HCT116 (cell line): ENCODE results near the gene HECTD2. TPM values are rescaled to one million over a fixed set of nuclear protein-coding genes. Genes with fewer than 3 reads are reported as not detected.

Source experiments
- ATAC-seq: fragments of 200-7000 bp; cut with Tn5 transposase; 2 replicates; pipeline ENCODE4 v1.9.1; 2020; ENCODE audit warnings: mild to moderate bottlenecking, moderate library complexity
- BruUV-seq: library from RNA; stranded (reverse); fragments of 400-500 nt; replicated peaks from 2 replicates; lab custom pipeline; 2021; lab: Mats Ljungman, UMichigan
- CTCF ChIA-PET: fragments of 300-600 bp; sonication (Branson Sonifier 250); formaldehyde crosslinking; loops from one replicate; lab custom pipeline; 2021; ENCODE audit warnings: antibody characterized with exemption; lab: Charles Lee
- POLR2A ChIA-PET: fragments of 300-600, 350-600 bp; sonication (Branson Sonifier 250); formaldehyde crosslinking; loops from one replicate; lab custom pipeline; 2021; ENCODE audit warnings: antibody characterized with exemption; lab: Charles Lee
- RAD21 ChIA-PET, 2 experiments: fragments of 300-600 bp; sonication (Branson Sonifier 250); formaldehyde crosslinking; loops; one replicate each; lab custom pipeline; 2023; ENCODE audit warnings: low total read pairs in 2 of 2; ENCODE audit not compliant: uncharacterized antibody in 2 of 2, unreplicated experiment in 2 of 2, low non-redundant PET in 1 of 2; lab: Charles Lee
- DNase-seq: peaks from one replicate; pipeline ENCODE4 v3.0.0-alpha.2; 2010; ENCODE audit warnings: low read depth, low spot score
- H2AFZ ChIP-seq: fragments of 200-600 bp; shearing (Covaris generic), sonication (generic); 2 replicates; pipeline ENCODE4 v1.6.1; 2017; ENCODE audit warnings: low read depth, mixed run types, mixed read lengths, antibody characterized with exemption, low read length; ENCODE audit not compliant: poor library complexity, severe bottlenecking
- H3K27ac ChIP-seq: 2 replicates; pipeline ENCODE4 v1.5.1; 2012; ENCODE audit warnings: low read depth, low read length
- H3K27me3 ChIP-seq: fragments of 200-600 bp; sonication (generic); 2 replicates; pipeline ENCODE4 v1.6.1; 2016; ENCODE audit warnings: mixed run types, low read length, mixed read lengths; ENCODE audit not compliant: insufficient read depth
- H3K36me3 ChIP-seq, 2 experiments: fragments of 200-500 bp in 1 of 2; fragments of 200-600 bp in 1 of 2; sonication (Bioruptor generic) in 1 of 2; sonication (generic) in 1 of 2; 2 replicates each; pipeline versions ENCODE4 v1.5.1 to v1.6.1; 2014 to 2016; ENCODE audit warnings: low read length in 2 of 2, inconsistent platforms in 1 of 2, mixed read lengths in 1 of 2, mixed run types in 1 of 2; ENCODE audit not compliant: insufficient read depth in 2 of 2, control insufficient read depth in 1 of 2
- H3K4me1 ChIP-seq, 2 experiments: fragments of 200-600 bp in 1 of 2; sonication (generic) in 1 of 2; 2 replicates each; pipeline versions ENCODE4 v1.5.1 to v1.6.1; 2012 to 2017; ENCODE audit warnings: low read length in 2 of 2, inconsistent platforms in 1 of 2, mild to moderate bottlenecking in 1 of 2, mixed read lengths in 1 of 2, mixed run types in 1 of 2, moderate library complexity in 1 of 2; ENCODE audit not compliant: insufficient read depth in 2 of 2, control insufficient read depth in 1 of 2
- H3K4me2 ChIP-seq: fragments of 200-600 bp; sonication (generic); 2 replicates; pipeline ENCODE4 v1.6.1; 2017; ENCODE audit warnings: mixed run types, low read length, mixed read lengths
- H3K4me3 ChIP-seq, 2 experiments: fragments of 200-600 bp in 1 of 2; sonication (generic) in 1 of 2; replicated peaks in 1 of 2; 2 replicates each; pipeline ENCODE4 v1.5.1; 2011 to 2016; ENCODE audit warnings: low read length in 2 of 2, control low read depth in 1 of 2, low read depth in 1 of 2, mild to moderate bottlenecking in 1 of 2, mixed read lengths in 1 of 2, mixed run types in 1 of 2
- H3K79me2 ChIP-seq: fragments of 200-600 bp; sonication (generic); 2 replicates; pipeline ENCODE4 v1.6.1; 2017; ENCODE audit warnings: mild to moderate bottlenecking, mixed run types, low read length, moderate library complexity, mixed read lengths; ENCODE audit not compliant: insufficient read depth
- H3K9ac ChIP-seq: fragments of 200-600 bp; sonication (generic); 2 replicates; pipeline ENCODE4 v1.6.1; 2016; ENCODE audit warnings: low read length, mixed read lengths
- H3K9me2 ChIP-seq: fragments of 200-600 bp; sonication (generic), shearing (Covaris generic); 2 replicates; pipeline ENCODE4 v1.6.1; 2017; ENCODE audit warnings: mixed run types, mild to moderate bottlenecking, moderate library complexity; ENCODE audit not compliant: insufficient read depth
- H3K9me3 ChIP-seq, 2 experiments: fragments of 200-500 bp in 1 of 2; fragments of 200-600 bp in 1 of 2; sonication (Bioruptor generic) in 1 of 2; sonication (generic) in 1 of 2; 2 replicates each; pipeline ENCODE4 v1.6.1; 2014 to 2017; ENCODE audit warnings: low read length in 2 of 2, mixed read lengths in 2 of 2, inconsistent platforms in 1 of 2, low read depth in 1 of 2, mild to moderate bottlenecking in 1 of 2, mixed run types in 1 of 2, moderate library complexity in 1 of 2; ENCODE audit not compliant: control insufficient read depth in 1 of 2, insufficient read depth in 1 of 2
- H4K20me1 ChIP-seq: fragments of 200-600 bp; sonication (generic), shearing (Covaris generic); 2 replicates; pipeline ENCODE4 v1.6.1; 2017; ENCODE audit warnings: mixed run types, mild to moderate bottlenecking, moderate library complexity; ENCODE audit not compliant: insufficient read depth
- CBX3 ChIP-seq: IDR thresholded peaks from 2 replicates; pipeline ENCODE4 v1.6.1; 2012; ENCODE audit warnings: low read depth
- CEBPB ChIP-seq: IDR thresholded peaks from 2 replicates; pipeline ENCODE4 v1.6.1; 2012; ENCODE audit warnings: low read depth
- EGR1 ChIP-seq: IDR thresholded peaks from 2 replicates; pipeline ENCODE4 v1.6.1; 2012; ENCODE audit warnings: low read depth
- ELF1 ChIP-seq: IDR thresholded peaks from 2 replicates; pipeline ENCODE4 v1.6.1; 2012; ENCODE audit warnings: low read depth, borderline replicate concordance
- EZH2 ChIP-seq: fragments of 200-600 bp; sonication (generic); IDR thresholded peaks from 2 replicates; pipeline ENCODE4 v1.6.1; 2017; ENCODE audit warnings: antibody characterized with exemption, mixed run types
- EZH2phosphoT487 ChIP-seq: fragments of 200-600 bp; IDR thresholded peaks from 2 replicates; pipeline ENCODE4 v1.6.1; 2018; ENCODE audit warnings: antibody characterized with exemption, borderline replicate concordance
- FOSL1 ChIP-seq: IDR thresholded peaks from 2 replicates; pipeline ENCODE4 v1.6.1; 2012; ENCODE audit warnings: low read depth
- JUND ChIP-seq: IDR thresholded peaks from 2 replicates; pipeline ENCODE4 v1.6.1; 2012
- SP1 ChIP-seq: IDR thresholded peaks from 2 replicates; pipeline ENCODE4 v1.6.1; 2012; ENCODE audit warnings: low read depth
- SRF ChIP-seq: IDR thresholded peaks from 2 replicates; pipeline ENCODE4 v1.6.1; 2012; ENCODE audit warnings: low read depth
- TCF7L2 ChIP-seq: IDR thresholded peaks from 2 replicates; pipeline ENCODE4 v1.7.0; 2011; ENCODE audit warnings: borderline replicate concordance, inconsistent platforms; ENCODE audit not compliant: insufficient read depth, insufficient read length; ENCODE audit errors: extremely low read depth
- YY1 ChIP-seq: IDR thresholded peaks from 2 replicates; pipeline ENCODE4 v1.6.1; 2011; ENCODE audit warnings: low read length, low read depth, moderate library complexity, mild to moderate bottlenecking; ENCODE audit not compliant: insufficient replicate concordance; ENCODE audit errors: extremely low read depth
- ZFX ChIP-seq: fragments of 450-650 bp; IDR thresholded peaks from 2 replicates; pipeline ENCODE4 v1.6.1; 2017
- ZNF274 ChIP-seq: fragments of 200-500 bp; sonication (Bioruptor generic); IDR thresholded peaks from 2 replicates; pipeline ENCODE4 v1.6.1; 2014; ENCODE audit warnings: mild to moderate bottlenecking, low read depth, low read length, inconsistent platforms
- intact Hi-C: fragments of 100-400 bp; cut with micrococcal nuclease; formaldehyde crosslinking; loops from 2 replicates; pipeline ENCODE4 v1.10.0; 2022
- total RNA-seq: library from RNA; stranded (reverse); gene quantifications from one replicate; pipeline ENCODE4 v1.2.1, GENCODE V29; 2021; ENCODE audit not compliant: unreplicated experiment
- TF ChIP-seq, protein P1 (sequence below), 3 experiments: fragments of 200-600 bp in 1 of 3; sonication (generic) in 1 of 3; IDR thresholded peaks in 2 of 3; conservative IDR thresholded peaks in 1 of 3; 2 replicates each; pipeline ENCODE4 v1.5.1; 2012 to 2017; ENCODE audit warnings: low read depth in 2 of 3, low read length in 2 of 3, antibody characterized with exemption in 1 of 3, borderline replicate concordance in 1 of 3, control low read depth in 1 of 3, mild to moderate bottlenecking in 1 of 3, mixed read lengths in 1 of 3, mixed run types in 1 of 3, moderate library complexity in 1 of 3; ENCODE audit not compliant: insufficient read depth in 1 of 3
- TF ChIP-seq, protein P2 (sequence below): IDR thresholded peaks from 2 replicates; pipeline ENCODE4 v1.6.1; 2011; ENCODE audit warnings: mild to moderate bottlenecking, low read length, moderate library complexity; ENCODE audit not compliant: insufficient replicate concordance; ENCODE audit errors: extremely low read depth

Gene HECTD2
- total RNA-seq, 1 experiment from 2014 or later, result 3.0 TPM

DNA sequence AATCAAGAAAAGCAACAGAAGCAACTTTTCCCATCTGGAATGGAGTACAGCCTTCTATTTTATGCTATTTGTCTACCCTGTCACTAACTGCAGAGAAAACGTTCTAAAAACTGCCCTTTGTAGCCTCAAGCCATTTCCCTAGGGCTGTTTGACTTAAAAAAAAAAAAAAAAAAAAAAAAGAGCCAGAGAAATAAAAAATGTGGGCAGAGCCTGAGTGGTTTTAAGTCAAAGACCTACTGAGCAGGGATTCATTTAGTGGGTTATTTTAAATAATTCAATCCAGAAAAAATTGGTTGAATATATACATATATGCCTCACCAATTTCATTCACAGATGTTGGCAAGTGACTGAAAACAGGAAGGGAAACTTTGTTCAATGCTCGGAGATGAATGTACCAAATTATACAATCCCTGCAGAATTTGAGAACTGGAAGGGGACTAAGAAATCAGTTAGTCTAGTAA, 147.5 kb downstream of the HECTD2 start (continued):
- TF ChIP-seq, protein P1, sequence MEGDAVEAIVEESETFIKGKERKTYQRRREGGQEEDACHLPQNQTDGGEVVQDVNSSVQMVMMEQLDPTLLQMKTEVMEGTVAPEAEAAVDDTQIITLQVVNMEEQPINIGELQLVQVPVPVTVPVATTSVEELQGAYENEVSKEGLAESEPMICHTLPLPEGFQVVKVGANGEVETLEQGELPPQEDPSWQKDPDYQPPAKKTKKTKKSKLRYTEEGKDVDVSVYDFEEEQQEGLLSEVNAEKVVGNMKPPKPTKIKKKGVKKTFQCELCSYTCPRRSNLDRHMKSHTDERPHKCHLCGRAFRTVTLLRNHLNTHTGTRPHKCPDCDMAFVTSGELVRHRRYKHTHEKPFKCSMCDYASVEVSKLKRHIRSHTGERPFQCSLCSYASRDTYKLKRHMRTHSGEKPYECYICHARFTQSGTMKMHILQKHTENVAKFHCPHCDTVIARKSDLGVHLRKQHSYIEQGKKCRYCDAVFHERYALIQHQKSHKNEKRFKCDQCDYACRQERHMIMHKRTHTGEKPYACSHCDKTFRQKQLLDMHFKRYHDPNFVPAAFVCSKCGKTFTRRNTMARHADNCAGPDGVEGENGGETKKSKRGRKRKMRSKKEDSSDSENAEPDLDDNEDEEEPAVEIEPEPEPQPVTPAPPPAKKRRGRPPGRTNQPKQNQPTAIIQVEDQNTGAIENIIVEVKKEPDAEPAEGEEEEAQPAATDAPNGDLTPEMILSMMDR (IDR thresholded peaks at IDR 0.05 in 2 of 3, conservative IDR thresholded peaks at IDR 0.05 in 1 of 3; ENCODE audit: borderline replicate concordance in 1 of 3, insufficient read depth in 1 of 3, low read depth in 2 of 3, low read length in 2 of 3), result no peak
- no peak for TF ChIP-seq EZH2
- TF ChIP-seq SRF, result no peak
- TF ChIP-seq SP1, result no peak
- TF ChIP-seq ZNF274, result no peak
- no peak for TF ChIP-seq CBX3
- TF ChIP-seq EGR1, result no peak
- TF ChIP-seq, all 23 proteins: peak for 0

DNA sequence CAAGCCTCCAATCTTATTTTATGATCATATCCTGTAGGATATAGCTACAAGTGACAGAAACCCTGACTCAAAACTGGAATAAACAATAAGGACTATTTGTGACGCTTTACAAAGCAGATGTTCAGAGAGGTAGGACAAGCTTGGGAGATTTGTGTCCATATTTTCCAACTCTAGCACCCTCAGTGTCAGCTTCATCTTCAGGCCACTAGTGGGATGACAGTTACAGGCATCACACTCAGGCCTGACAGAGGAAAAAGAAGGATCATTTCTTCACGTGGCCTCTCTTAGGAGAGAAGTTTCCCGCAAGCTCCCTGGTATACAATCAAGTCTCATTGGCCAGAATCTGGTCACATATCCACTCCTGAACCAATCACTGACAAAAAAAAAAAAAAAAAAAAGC, 148.3 kb downstream of the HECTD2 start:
- H3K9ac ChIP-seq, result no peak overlapping the region
- H3K4me2 ChIP-seq, result no peak overlapping the region
- no peak for DNase-seq
- no TSS peak for BruUV-seq
- POLR2A ChIA-PET, result no interaction called here
- H3K79me2 ChIP-seq, result no peaks in the 10 kb centered on the region
- no peaks in the 10 kb centered on the region for H3K27me3 ChIP-seq
- no peak overlapping the region for H3K27ac ChIP-seq
- CTCF ChIA-PET, result interaction anchor here (0.9 kb wide), 1 partner anchor 9 kb away, joined by 3 read pairs; no protein-coding TSS in a partner anchor
- no peaks in the 10 kb centered on the region for H3K4me1 ChIP-seq
- no peak overlapping the region for H3K4me3 ChIP-seq
- intact Hi-C loops, result no loop called here
- no peak for TF ChIP-seq JUND
- TF ChIP-seq, protein P1 (IDR thresholded peaks at IDR 0.05 in 2 of 3, conservative IDR thresholded peaks at IDR 0.05 in 1 of 3; ENCODE audit: borderline replicate concordance in 1 of 3, insufficient read depth in 1 of 3, low read depth in 2 of 3, low read length in 2 of 3), result no peak
- TF ChIP-seq TCF7L2, result no peak
- no peak for TF ChIP-seq ZNF274
- no peak for TF ChIP-seq FOSL1
- TF ChIP-seq SP1, result no peak
- no peak for TF ChIP-seq EGR1
- no peak for TF ChIP-seq CEBPB
- TF ChIP-seq EZH2phosphoT487, result no peak
- no peak for TF ChIP-seq EZH2
- no peak for TF ChIP-seq YY1
- TF ChIP-seq, protein P2, sequence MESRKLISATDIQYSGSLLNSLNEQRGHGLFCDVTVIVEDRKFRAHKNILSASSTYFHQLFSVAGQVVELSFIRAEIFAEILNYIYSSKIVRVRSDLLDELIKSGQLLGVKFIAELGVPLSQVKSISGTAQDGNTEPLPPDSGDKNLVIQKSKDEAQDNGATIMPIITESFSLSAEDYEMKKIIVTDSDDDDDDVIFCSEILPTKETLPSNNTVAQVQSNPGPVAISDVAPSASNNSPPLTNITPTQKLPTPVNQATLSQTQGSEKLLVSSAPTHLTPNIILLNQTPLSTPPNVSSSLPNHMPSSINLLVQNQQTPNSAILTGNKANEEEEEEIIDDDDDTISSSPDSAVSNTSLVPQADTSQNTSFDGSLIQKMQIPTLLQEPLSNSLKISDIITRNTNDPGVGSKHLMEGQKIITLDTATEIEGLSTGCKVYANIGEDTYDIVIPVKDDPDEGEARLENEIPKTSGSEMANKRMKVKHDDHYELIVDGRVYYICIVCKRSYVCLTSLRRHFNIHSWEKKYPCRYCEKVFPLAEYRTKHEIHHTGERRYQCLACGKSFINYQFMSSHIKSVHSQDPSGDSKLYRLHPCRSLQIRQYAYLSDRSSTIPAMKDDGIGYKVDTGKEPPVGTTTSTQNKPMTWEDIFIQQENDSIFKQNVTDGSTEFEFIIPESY, result no peak
- TF ChIP-seq ELF1, result no peak
- TF ChIP-seq ZFX, result no peak
- TF ChIP-seq, all 23 proteins: peak for 0
- Histone ChIP-seq H3K9me3 (no peaks in the 10 kb centered on the region), H2AFZ (no peak overlapping the region), H4K20me1 (no peaks in the 10 kb centered on the region), H3K9me2 (no peaks in the 10 kb centered on the region), H3K36me3 (no peaks in the 10 kb centered on the region)
- ATAC-seq, result no peak
- RAD21 ChIA-PET, result no interaction called here
